Measurements from ENCODE around the gene PAX6.

- no peak for TF ChIP-seq CTCF (IDR thresholded peaks at IDR 0.05)
- no peak for TF ChIP-seq POLR2A (IDR thresholded peaks at IDR 0.05)
- TF ChIP-seq POLR2AphosphoS5 (IDR thresholded peaks at IDR 0.05) = no peak
Measured at GRCh38 chr11:31798554-31799434, 12.3 kb downstream of the PAX6 start.

Data from breast epithelium (tissue), 3 donors.